ENCODE data around the gene LDAH.

The LDAH gene

DNA sequence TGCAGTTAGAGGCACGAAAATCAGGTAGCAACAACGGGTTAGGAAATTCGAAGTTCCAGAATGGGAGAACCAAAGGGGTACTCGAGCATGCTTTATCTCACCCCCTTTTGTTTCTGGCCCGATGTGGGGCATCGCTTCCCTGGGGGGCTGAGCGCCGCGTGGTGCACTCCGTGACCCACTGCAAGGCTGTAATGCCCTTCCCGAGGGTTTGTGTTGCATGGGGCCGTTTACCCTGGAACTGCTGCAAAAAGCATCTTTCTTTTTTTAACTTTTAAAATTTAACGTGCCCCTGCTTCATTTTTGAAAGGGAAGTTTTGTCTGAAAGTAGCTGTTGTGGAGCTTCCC lies 151.2 kb downstream of the LDAH start:
- TF ChIP-seq, protein P1, sequence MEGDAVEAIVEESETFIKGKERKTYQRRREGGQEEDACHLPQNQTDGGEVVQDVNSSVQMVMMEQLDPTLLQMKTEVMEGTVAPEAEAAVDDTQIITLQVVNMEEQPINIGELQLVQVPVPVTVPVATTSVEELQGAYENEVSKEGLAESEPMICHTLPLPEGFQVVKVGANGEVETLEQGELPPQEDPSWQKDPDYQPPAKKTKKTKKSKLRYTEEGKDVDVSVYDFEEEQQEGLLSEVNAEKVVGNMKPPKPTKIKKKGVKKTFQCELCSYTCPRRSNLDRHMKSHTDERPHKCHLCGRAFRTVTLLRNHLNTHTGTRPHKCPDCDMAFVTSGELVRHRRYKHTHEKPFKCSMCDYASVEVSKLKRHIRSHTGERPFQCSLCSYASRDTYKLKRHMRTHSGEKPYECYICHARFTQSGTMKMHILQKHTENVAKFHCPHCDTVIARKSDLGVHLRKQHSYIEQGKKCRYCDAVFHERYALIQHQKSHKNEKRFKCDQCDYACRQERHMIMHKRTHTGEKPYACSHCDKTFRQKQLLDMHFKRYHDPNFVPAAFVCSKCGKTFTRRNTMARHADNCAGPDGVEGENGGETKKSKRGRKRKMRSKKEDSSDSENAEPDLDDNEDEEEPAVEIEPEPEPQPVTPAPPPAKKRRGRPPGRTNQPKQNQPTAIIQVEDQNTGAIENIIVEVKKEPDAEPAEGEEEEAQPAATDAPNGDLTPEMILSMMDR (IDR thresholded peaks at IDR 0.05; ENCODE audit: borderline replicate concordance, insufficient read depth, low read depth, low read length): no peak
- H3K4me3 ChIP-seq (ENCODE audit: low read depth, low read length): no peak overlapping the region

GRCh38 chr2:20671036-20671735 lies 151.7 kb downstream of the LDAH start:
- H3K4me3 ChIP-seq (ENCODE audit: low read depth, low read length): no peak overlapping the region
- TF ChIP-seq, protein P1 (IDR thresholded peaks at IDR 0.05; ENCODE audit: borderline replicate concordance, insufficient read depth, low read depth, low read length): no peak

- no peak overlapping the region for H3K4me3 ChIP-seq (ENCODE audit: low read depth, low read length)
- TF ChIP-seq, protein P1 (IDR thresholded peaks at IDR 0.05; ENCODE audit: borderline replicate concordance, insufficient read depth, low read depth, low read length): no peak
Observed at GRCh38 chr2:20670315-20671035, 152.4 kb downstream of the LDAH start.

GRCh38 chr2:20669562-20670314 lies 153.2 kb downstream of the LDAH start:
- H3K4me3 ChIP-seq (ENCODE audit: low read depth, low read length): no peak overlapping the region
- TF ChIP-seq, protein P1 (IDR thresholded peaks at IDR 0.05; ENCODE audit: borderline replicate concordance, insufficient read depth, low read depth, low read length): no peak

DNA sequence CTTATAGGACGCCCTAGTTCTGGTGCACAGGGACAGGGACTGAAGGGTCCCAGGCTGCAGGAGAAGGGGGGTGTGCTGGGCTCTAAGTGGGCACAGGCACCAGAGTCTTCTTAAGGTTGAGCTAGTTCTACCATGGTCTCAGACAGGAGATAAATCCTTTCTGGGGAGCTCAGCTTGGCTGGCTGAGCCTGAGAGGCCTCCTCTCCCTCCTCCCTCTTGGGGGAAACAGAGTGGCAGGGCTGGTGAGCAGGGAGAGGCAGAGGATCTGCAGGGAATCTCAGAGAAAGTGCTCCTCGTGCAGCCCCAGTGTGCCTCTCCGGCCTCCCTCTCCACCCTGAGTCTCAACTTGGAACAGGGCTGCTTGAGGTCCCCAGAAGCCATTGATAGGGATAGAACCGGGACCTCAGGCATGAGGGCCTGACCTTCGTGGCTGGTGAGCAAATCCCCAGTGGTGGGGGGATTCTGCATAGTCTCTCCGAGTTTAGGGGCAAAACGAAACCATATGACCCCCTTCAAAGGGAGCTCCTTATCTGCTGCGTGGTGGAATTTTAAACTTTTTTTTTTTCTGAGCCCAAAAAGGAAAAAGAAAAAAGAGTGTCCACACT lies 153.9 kb downstream of the LDAH start:
- H3K4me3 ChIP-seq (ENCODE audit: low read depth, low read length): no peak overlapping the region
- TF ChIP-seq, protein P1 (IDR thresholded peaks at IDR 0.05; ENCODE audit: borderline replicate concordance, insufficient read depth, low read depth, low read length): no peak

- TF ChIP-seq, protein P1 (IDR thresholded peaks at IDR 0.05; ENCODE audit: borderline replicate concordance, insufficient read depth, low read depth, low read length): no peak
Observed at GRCh38 chr2:20668451-20668850, 154.4 kb downstream of the LDAH start.

More at GRCh38 chr2:20668451-20668850, 154.4 kb downstream of the LDAH start:
- no peak overlapping the region for H3K4me3 ChIP-seq (ENCODE audit: low read depth, low read length)

Measured in GM12875 (cell line).